ENCODE data around the gene WDR31.
A peak's percentile ranks its signal among the peaks of the same experiment; 100 is the strongest.

Gene WDR31

GRCh38 chr9:113289091-113289490 is 51.0 kb downstream of the WDR31 start:
- Histone ChIP-seq H3K27ac (ENCODE audit: poor library complexity, severe bottlenecking) (no peak overlapping the region), H3K36me3 (ENCODE audit: low read depth) (peaks cover 95% of the 10 kb centered on the region), H3K27me3 (ENCODE audit: insufficient read depth, poor library complexity, severe bottlenecking) (no peaks in the 10 kb centered on the region), H3K4me1 (ENCODE audit: insufficient read depth, poor library complexity, severe bottlenecking) (no peaks in the 10 kb centered on the region), H3K9me3 (ENCODE audit: severe bottlenecking) (no peaks in the 10 kb centered on the region), H3K4me3 (ENCODE audit: severe bottlenecking) (no peak overlapping the region)
- no peak for DNase-seq (ENCODE audit: low spot score)
- no peak for ATAC-seq (ENCODE audit: low read depth)
- TF ChIP-seq, protein P1, sequence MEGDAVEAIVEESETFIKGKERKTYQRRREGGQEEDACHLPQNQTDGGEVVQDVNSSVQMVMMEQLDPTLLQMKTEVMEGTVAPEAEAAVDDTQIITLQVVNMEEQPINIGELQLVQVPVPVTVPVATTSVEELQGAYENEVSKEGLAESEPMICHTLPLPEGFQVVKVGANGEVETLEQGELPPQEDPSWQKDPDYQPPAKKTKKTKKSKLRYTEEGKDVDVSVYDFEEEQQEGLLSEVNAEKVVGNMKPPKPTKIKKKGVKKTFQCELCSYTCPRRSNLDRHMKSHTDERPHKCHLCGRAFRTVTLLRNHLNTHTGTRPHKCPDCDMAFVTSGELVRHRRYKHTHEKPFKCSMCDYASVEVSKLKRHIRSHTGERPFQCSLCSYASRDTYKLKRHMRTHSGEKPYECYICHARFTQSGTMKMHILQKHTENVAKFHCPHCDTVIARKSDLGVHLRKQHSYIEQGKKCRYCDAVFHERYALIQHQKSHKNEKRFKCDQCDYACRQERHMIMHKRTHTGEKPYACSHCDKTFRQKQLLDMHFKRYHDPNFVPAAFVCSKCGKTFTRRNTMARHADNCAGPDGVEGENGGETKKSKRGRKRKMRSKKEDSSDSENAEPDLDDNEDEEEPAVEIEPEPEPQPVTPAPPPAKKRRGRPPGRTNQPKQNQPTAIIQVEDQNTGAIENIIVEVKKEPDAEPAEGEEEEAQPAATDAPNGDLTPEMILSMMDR (IDR thresholded peaks at IDR 0.05; ENCODE audit: poor library complexity, severe bottlenecking) = no peak

GRCh38 chr9:113281356-113281755 is 58.7 kb downstream of the WDR31 start:
- no peaks in the 10 kb centered on the region for H3K9me3 ChIP-seq (ENCODE audit: severe bottlenecking)
- H3K27me3 ChIP-seq (ENCODE audit: insufficient read depth, poor library complexity, severe bottlenecking) = no peaks in the 10 kb centered on the region
- H3K4me1 ChIP-seq (ENCODE audit: insufficient read depth, poor library complexity, severe bottlenecking) = peaks cover 5% of the 10 kb centered on the region
- TF ChIP-seq, protein P1 (IDR thresholded peaks at IDR 0.05; ENCODE audit: poor library complexity, severe bottlenecking) = no peak
- DNase-seq (ENCODE audit: low spot score) = no peak
- peaks cover 100% of the 10 kb centered on the region for H3K36me3 ChIP-seq (ENCODE audit: low read depth)
- ATAC-seq (ENCODE audit: low read depth) = no peak
- no peak overlapping the region for H3K27ac ChIP-seq (ENCODE audit: poor library complexity, severe bottlenecking)
- no peak overlapping the region for H3K4me3 ChIP-seq (ENCODE audit: severe bottlenecking)

DNA sequence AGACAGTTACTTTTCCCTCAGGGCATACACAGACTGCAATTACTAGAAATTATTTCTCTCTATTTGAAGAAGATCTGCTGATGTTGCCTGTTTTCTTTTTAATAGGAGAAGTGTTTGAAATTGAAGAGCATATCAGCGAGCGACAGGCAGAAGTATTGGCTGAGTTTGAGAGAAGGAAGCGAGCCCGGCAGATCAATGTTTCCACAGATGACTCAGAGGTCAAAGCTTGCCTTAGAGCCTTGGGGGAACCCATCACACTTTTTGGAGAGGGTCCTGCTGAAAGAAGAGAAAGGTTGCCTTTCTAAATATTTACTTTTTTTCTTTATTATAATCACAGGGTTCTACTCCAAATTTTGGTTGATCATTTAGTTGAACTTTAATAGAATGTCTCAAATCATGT is 61.2 kb downstream of the WDR31 start:
- H3K36me3 ChIP-seq (ENCODE audit: low read depth) = peaks cover 79% of the 10 kb centered on the region
- no peaks in the 10 kb centered on the region for H3K27me3 ChIP-seq (ENCODE audit: insufficient read depth, poor library complexity, severe bottlenecking)
- ATAC-seq (ENCODE audit: low read depth) (no peak), DNase-seq (ENCODE audit: low spot score) (no peak)
- no peaks in the 10 kb centered on the region for H3K9me3 ChIP-seq (ENCODE audit: severe bottlenecking)
- no peak overlapping the region for H3K4me3 ChIP-seq (ENCODE audit: severe bottlenecking)
- no peak overlapping the region for H3K27ac ChIP-seq (ENCODE audit: poor library complexity, severe bottlenecking)
- peaks cover 11% of the 10 kb centered on the region for H3K4me1 ChIP-seq (ENCODE audit: insufficient read depth, poor library complexity, severe bottlenecking)
- TF ChIP-seq, protein P1 (IDR thresholded peaks at IDR 0.05; ENCODE audit: poor library complexity, severe bottlenecking) = no peak

DNA sequence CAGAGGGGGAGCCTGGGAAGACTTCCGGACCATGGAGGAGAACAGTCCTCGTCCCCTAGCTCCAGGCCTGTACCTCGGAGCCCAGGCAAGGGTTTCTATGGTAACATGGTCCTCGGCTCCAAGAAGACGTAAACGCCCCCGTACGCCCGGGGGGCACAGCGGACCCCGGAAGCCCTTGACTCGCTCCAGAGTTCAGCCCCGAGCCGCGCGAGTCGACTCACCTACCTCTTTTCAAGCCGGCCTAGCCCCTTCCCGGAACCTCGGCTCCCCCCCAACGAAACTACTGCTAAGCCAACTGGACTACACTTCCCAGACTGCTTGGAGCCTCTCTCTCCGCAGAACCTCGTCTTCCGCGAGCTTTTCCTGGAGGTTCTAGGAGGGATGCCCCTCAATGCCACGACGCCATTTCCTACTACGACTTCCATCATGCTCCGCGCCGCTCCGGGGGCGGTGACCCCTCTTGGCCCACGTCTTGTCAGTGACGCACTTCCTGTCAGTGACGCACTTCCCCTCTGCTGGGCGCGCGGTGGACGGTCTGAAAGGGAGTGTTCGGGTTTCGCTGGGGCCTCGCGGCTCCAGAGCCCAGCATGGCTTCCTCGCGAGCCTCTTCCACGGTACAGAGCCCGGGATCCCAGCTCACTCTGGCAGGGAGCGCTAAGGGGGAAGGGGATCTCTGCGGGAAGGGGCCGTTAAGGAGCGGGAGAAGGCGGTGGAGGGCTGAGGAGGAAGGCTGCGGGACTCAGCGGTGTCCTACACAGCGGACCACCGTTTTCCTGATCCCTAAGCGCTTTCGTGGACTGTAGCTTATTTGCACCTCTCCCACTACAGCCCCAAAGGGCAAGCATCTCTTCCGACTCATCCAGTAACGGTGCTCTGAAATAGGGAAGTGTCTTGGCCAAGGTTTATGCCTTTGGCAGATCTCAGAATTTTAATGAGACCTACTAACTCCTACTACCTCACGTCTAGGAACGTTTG is 64.6 kb downstream of the WDR31 start, which contains the start of the genes CDC26 and PRPF4:
TSS of gene CDC26 (minus strand) at position 416 of the 975 bp plus-strand sequence. CDS start 3,065 bp downstream, outside the sequence.
TSS of gene PRPF4 (plus strand) at position 502 of the 975 bp plus-strand sequence. CDS start at position 588, 86 bp downstream.
- no peaks in the 10 kb centered on the region for H3K9me3 ChIP-seq (ENCODE audit: severe bottlenecking)
- peak within 1 kb of the TSS; percentile 59 for H3K27ac ChIP-seq (ENCODE audit: poor library complexity, severe bottlenecking)
- ATAC-seq (ENCODE audit: low read depth) (peak; percentile 94), DNase-seq (ENCODE audit: low spot score) (peak; percentile 97)
- no peaks in the 10 kb centered on the region for H3K27me3 ChIP-seq (ENCODE audit: insufficient read depth, poor library complexity, severe bottlenecking)
- TF ChIP-seq, protein P1 (IDR thresholded peaks at IDR 0.05; ENCODE audit: poor library complexity, severe bottlenecking) = no peak
- H3K4me3 ChIP-seq (ENCODE audit: severe bottlenecking) = peak within 1 kb of the TSS; percentile 83
- peaks cover 76% of the 10 kb centered on the region for H3K36me3 ChIP-seq (ENCODE audit: low read depth)
- H3K4me1 ChIP-seq (ENCODE audit: insufficient read depth, poor library complexity, severe bottlenecking) = peaks cover 11% of the 10 kb centered on the region

Data from RWPE2 (cell line).